Body of pancreas (tissue), 4 donors: Measurements from ENCODE around the gene ZG16B. TPM values are rescaled to one million over a fixed set of nuclear protein-coding genes. Genes with fewer than 3 reads are reported as not detected.
A peak's percentile ranks its signal among the peaks of the same experiment; 100 is the strongest.

Source experiments
- ATAC-seq: fragments of 150-250 bp; one replicate; pipeline ENCODE4 v1.9.1; 2016
- DNase-seq, 4 donors: peaks; one replicate each; pipeline ENCODE4 v3.0.0-alpha.2; 2019
- H3K27ac ChIP-seq, 4 donors: fragments of 200-600 bp; sonication (generic); 1 replicate in 3 of 4; 2 replicates in 1 of 4; pipeline versions ENCODE4 v1.5.1 to v1.6.1; 2016 to 2019; ENCODE audit warnings: mild to moderate bottlenecking in 1 of 4, mixed read lengths in 1 of 4, moderate library complexity in 1 of 4
- H3K27me3 ChIP-seq, 2 donors: fragments of 200-600 bp; sonication (generic); one replicate each; pipeline ENCODE4 v1.6.0; 2016; ENCODE audit warnings: mild to moderate bottlenecking in 1 of 2
- H3K36me3 ChIP-seq, 2 donors: fragments of 200-600 bp; sonication (generic); replicated peaks in 1 of 2; 2 replicates each; pipeline ENCODE4 v1.5.1; 2016; ENCODE audit warnings: low read depth in 2 of 2; ENCODE audit not compliant: insufficient read depth in 1 of 2
- H3K4me1 ChIP-seq: fragments of 200-600 bp; sonication (generic); one replicate; pipeline ENCODE4 v1.6.0; 2016
- H3K4me3 ChIP-seq, 2 donors: fragments of 200-600 bp; sonication (generic); 1 replicate in 1 of 2; 2 replicates in 1 of 2; pipeline ENCODE4 v1.5.1; 2016 to 2019
- H3K9me3 ChIP-seq, 3 donors: fragments of 200-600 bp; sonication (generic); 1 replicate in 2 of 3; 2 replicates in 1 of 3; pipeline ENCODE4 v1.5.1; 2016
- CTCF ChIP-seq, 7 experiments: fragments of 450-650 bp in 4 of 7; fragments of 200-600 bp in 3 of 7; sonication (generic) in 3 of 7; IDR thresholded peaks; one replicate each; pipeline ENCODE4 v1.5.1; 2016 to 2019; ENCODE audit warnings: antibody characterized with exemption in 7 of 7
- POLR2A ChIP-seq, 3 donors: fragments of 450-650 bp; IDR thresholded peaks; one replicate each; pipeline ENCODE4 v1.6.1; 2016; ENCODE audit warnings: antibody characterized with exemption in 3 of 3, mild to moderate bottlenecking in 2 of 3
- WGBS, 2 donors: methylation state at CpG; one replicate each; pipeline ENCODE4 v1.1.5; 2017; 5-methylcytosine and 5-hydroxymethylcytosine counted together
- intact Hi-C: fragments of 100-400 bp; cut with DNase I; formaldehyde crosslinking; loops from one replicate; pipeline ENCODE4 v1.15.1; 2023
- total RNA-seq, 2 donors: library from RNA; depleted of rRNA; stranded (reverse); fragments of >200 nt; gene quantifications; one replicate each; pipeline ENCODE4 v1.1.0, GENCODE V29; 2016

Gene ZG16B
- total RNA-seq, 2 donors from 2014 or later: not detected

- 85% methylated on average over 14 of the region's 14 CpGs for WGBS, 2 donors
- H3K27me3 ChIP-seq: no peaks in the 10 kb centered on the region
- TF ChIP-seq POLR2A (IDR thresholded peaks at IDR 0.05): no peak
- TF ChIP-seq CTCF (IDR thresholded peaks at IDR 0.05): no peak
- H3K4me1 ChIP-seq: peaks cover 28% of the 10 kb centered on the region
- peak; percentile 22 to 57 (median 48) for DNase-seq
- peak overlapping the region in 2 of 4 donors; percentile 93 to 99 for H3K27ac ChIP-seq
- ATAC-seq: no peak
- peaks cover 0 to 4% of the 10 kb centered on the region in 2 donors for H3K36me3 ChIP-seq
- no peaks in the 10 kb centered on the region for H3K9me3 ChIP-seq
- intact Hi-C loops: no loop called here
- H3K4me3 ChIP-seq: no peak overlapping the region
Measured at GRCh38 chr16:2856061-2856670, 26.1 kb downstream of the ZG16B start.

DNA sequence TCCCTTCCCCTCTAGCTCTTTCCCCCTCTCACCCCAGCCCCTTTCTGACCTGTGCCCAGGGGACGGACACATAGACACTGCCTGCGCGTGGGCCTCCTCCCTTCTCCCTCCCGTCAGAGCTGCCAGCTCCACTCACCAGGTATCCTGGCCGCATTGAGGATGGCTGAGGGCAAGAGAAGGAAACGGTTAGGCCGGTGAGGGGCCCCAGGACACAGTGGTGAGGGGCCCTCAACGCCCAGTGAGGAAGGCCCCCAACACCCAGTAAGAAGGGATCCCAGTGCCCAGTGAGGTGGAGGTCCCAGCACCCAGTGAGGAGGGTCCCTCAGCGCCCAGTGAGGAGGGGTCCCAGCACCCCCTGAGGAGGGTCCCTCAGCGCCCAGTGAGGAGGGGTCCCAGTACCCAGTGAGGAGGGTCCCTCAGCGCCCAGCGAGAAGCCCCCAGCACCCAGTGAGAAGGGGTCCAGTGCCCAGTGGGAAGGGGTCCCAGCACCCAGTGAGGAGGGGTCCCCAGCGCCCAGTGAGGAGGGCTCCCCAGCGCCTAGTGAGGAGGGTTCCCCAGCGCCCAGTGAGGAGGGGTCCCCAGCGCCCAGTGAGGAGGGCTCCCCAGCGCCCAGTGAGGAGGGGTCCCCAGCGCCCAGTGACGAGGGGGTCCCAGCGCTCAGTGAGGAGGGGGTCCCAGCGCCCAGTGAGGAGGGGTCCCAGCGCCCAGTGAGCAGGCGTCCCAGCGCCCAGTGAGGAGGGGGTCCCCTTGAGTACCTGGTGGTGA is 26.8 kb downstream of the ZG16B start:
- peaks cover 28% of the 10 kb centered on the region for H3K4me1 ChIP-seq
- H3K9me3 ChIP-seq: no peaks in the 10 kb centered on the region
- WGBS, 2 donors: 79 to 81% methylated on average over 8 to 18 of the region's 24 CpGs
- H3K4me3 ChIP-seq: no peak overlapping the region
- DNase-seq (no peak), ATAC-seq (no peak)
- peaks cover 0 to 4% of the 10 kb centered on the region in 2 donors for H3K36me3 ChIP-seq
- no peaks in the 10 kb centered on the region for H3K27me3 ChIP-seq
- no peak for TF ChIP-seq POLR2A (IDR thresholded peaks at IDR 0.05)
- TF ChIP-seq CTCF (IDR thresholded peaks at IDR 0.05): no peak
- intact Hi-C loops: no loop called here
- peak overlapping the region; percentile 87 to 99 (median 94) for H3K27ac ChIP-seq

GRCh38 chr16:2857451-2858244 is 27.5 kb downstream of the ZG16B start, which contains the start of gene PRSS22:
Gene PRSS22 (minus strand): TSS chr16:2858170. CDS start chr16:2858104, 66 bp downstream.
- DNase-seq: peak; percentile 77 to 85 (median 83)
- H3K27ac ChIP-seq: peak within 1 kb of the TSS; percentile 87 to 99 (median 94)
- ATAC-seq: peak; percentile 76

More at GRCh38 chr16:2857451-2858244, 27.5 kb downstream of the ZG16B start, which contains the start of gene PRSS22:
- Histone ChIP-seq H3K4me1 (peaks cover 28% of the 10 kb centered on the region), H3K27me3 (no peaks in the 10 kb centered on the region), H3K36me3 (peaks cover 0 to 4% of the 10 kb centered on the region in 2 donors), H3K4me3 (peak within 1 kb of the TSS in 1 of 2 donors; percentile 2), H3K9me3 (no peaks in the 10 kb centered on the region)
- TF ChIP-seq POLR2A (IDR thresholded peaks at IDR 0.05): peak; percentile 73 to 93 (median 91)
- peak in 2 of 7 experiments; percentile 6 to 18 for TF ChIP-seq CTCF (IDR thresholded peaks at IDR 0.05)
- WGBS, 2 donors: 16 to 17% methylated on average over 25 to 42 of the region's 42 CpGs
- intact Hi-C loops: no loop called here
